A673 (cell line): Measurements from ENCODE around the gene PAAF1. TPM values are rescaled to one million over a fixed set of nuclear protein-coding genes. Genes with fewer than 3 reads are reported as not detected.

Experiments used
- BruUV-seq: library from RNA; stranded (reverse); fragments of 400-500 nt; replicated peaks from 2 replicates; lab custom pipeline; 2021; lab: Mats Ljungman, UMichigan
- CTCF ChIA-PET: fragments of 300-600 bp; sonication (Branson Sonifier 250); formaldehyde crosslinking; loops from one replicate; lab custom pipeline; 2022; ENCODE audit warnings: antibody characterized with exemption; lab: Charles Lee
- POLR2A ChIA-PET: fragments of 300-600 bp; sonication (Branson Sonifier 250); formaldehyde crosslinking; loops from one replicate; lab custom pipeline; 2022; ENCODE audit warnings: antibody characterized with exemption; ENCODE audit not compliant: low non-redundant PET; lab: Charles Lee
- DNase-seq: peaks from one replicate; pipeline ENCODE4 v3.0.0-alpha.2; 2015; ENCODE audit warnings: low spot score
- H3K27ac ChIP-seq: fragments of 200-600 bp; sonication (generic); 2 replicates; pipeline ENCODE4 v1.5.1; 2016; ENCODE audit warnings: mixed run types, low read depth, mild to moderate bottlenecking, mixed read lengths, antibody characterized with exemption, low read length; ENCODE audit not compliant: poor library complexity, severe bottlenecking
- H3K27me3 ChIP-seq: fragments of 200-600 bp; sonication (generic); replicated peaks from 2 replicates; pipeline ENCODE4 v1.6.1; 2017; ENCODE audit warnings: mixed run types, low read depth, mild to moderate bottlenecking, mixed read lengths, antibody characterized with exemption, low read length; ENCODE audit not compliant: insufficient read depth, poor library complexity
- H3K36me3 ChIP-seq: fragments of 200-600 bp; sonication (generic); 2 replicates; pipeline ENCODE4 v1.6.1; 2016; ENCODE audit warnings: mixed run types, mild to moderate bottlenecking, mixed read lengths, antibody characterized with exemption, low read length; ENCODE audit not compliant: insufficient read depth, poor library complexity, severe bottlenecking
- H3K4me1 ChIP-seq: fragments of 200-600 bp; sonication (generic); 2 replicates; pipeline ENCODE4 v1.6.1; 2017; ENCODE audit warnings: mixed run types, mild to moderate bottlenecking, mixed read lengths, antibody characterized with exemption, low read length; ENCODE audit not compliant: insufficient read depth, poor library complexity, severe bottlenecking
- H3K4me3 ChIP-seq: fragments of 200-600 bp; sonication (generic); 2 replicates; pipeline ENCODE4 v1.5.1; 2016; ENCODE audit warnings: low read depth, mixed run types, mild to moderate bottlenecking, mixed read lengths, low read length; ENCODE audit not compliant: poor library complexity, severe bottlenecking
- H3K9me3 ChIP-seq: fragments of 200-600 bp; sonication (generic); 2 replicates; pipeline ENCODE4 v1.6.1; 2016; ENCODE audit warnings: mixed run types, low read depth, mild to moderate bottlenecking, mixed read lengths, antibody characterized with exemption, low read length; ENCODE audit not compliant: poor library complexity, severe bottlenecking
- CTCF ChIP-seq: fragments of 300-800, 200-600 bp; sonication (generic); conservative IDR thresholded peaks from 2 replicates; pipeline ENCODE4 v1.5.1; 2017; ENCODE audit warnings: low read depth, mild to moderate bottlenecking, antibody characterized with exemption, low read length, moderate library complexity, mixed read lengths
- EZH2 ChIP-seq: fragments of 200-600 bp; sonication (generic); IDR thresholded peaks from 2 replicates; pipeline ENCODE4 v1.6.1; 2017; ENCODE audit warnings: borderline replicate concordance, low read depth, mild to moderate bottlenecking, mixed read lengths, antibody characterized with exemption, low read length; ENCODE audit not compliant: poor library complexity, severe bottlenecking
- intact Hi-C: fragments of 100-400 bp; cut with micrococcal nuclease; formaldehyde crosslinking; loops from one replicate; pipeline ENCODE4 v1.10.0; 2022; ENCODE audit not compliant: unreplicated experiment
- total RNA-seq: library from RNA; stranded (reverse); gene quantifications from 2 replicates; pipeline ENCODE4 v1.2.3, GENCODE V29; 2021

PAAF1 gene
- total RNA-seq, 1 experiment from 2014 or later: 20.3 TPM

- POLR2A ChIA-PET: no interaction called here
- no TSS peak for BruUV-seq
- Histone ChIP-seq H3K4me1 (peaks cover 5% of the 10 kb centered on the region), H3K9me3 (no peaks in the 10 kb centered on the region), H3K36me3 (peaks cover 18% of the 10 kb centered on the region), H3K27me3 (no peaks in the 10 kb centered on the region), H3K4me3 (no peak overlapping the region), H3K27ac (no peak overlapping the region)
- CTCF ChIA-PET: interaction anchor here (0.7 kb wide), 1 partner anchor 267 kb away, joined by 5 read pairs; no protein-coding TSS in a partner anchor
- intact Hi-C loops: no loop called here
- DNase-seq: no peak
- TF ChIP-seq CTCF (no peak), EZH2 (no peak)
Measured at GRCh38 chr11:73929388-73929787, 52.6 kb downstream of the PAAF1 start.

GRCh38 chr11:73931039-73931645 lies 54.3 kb downstream of the PAAF1 start:
- no peaks in the 10 kb centered on the region for H3K27me3 ChIP-seq
- H3K4me1 ChIP-seq: peaks cover 5% of the 10 kb centered on the region
- peak; percentile 90 for DNase-seq
- no peaks in the 10 kb centered on the region for H3K9me3 ChIP-seq
- TF ChIP-seq CTCF: peak; percentile 74
- TF ChIP-seq EZH2: no peak
- ChIA-PET POLR2A (no interaction called here), CTCF (interaction anchor here (0.6 to 1.5 kb wide), 6 partner anchors 13 to 580 kb away, joined by 4 to 39 read pairs (median 6); partner anchors contain the start of gene RAB6A)
- H3K36me3 ChIP-seq: peaks cover 18% of the 10 kb centered on the region
- no peak overlapping the region for H3K27ac ChIP-seq
- intact Hi-C loops: loop anchor here (1.0 to 10.0 kb wide), 3 partner anchors 266 to 529 kb away; no protein-coding TSS in a partner anchor
- BruUV-seq: no TSS peak
- no peak overlapping the region for H3K4me3 ChIP-seq

- Histone ChIP-seq H3K4me1 (peaks cover 5% of the 10 kb centered on the region), H3K9me3 (no peaks in the 10 kb centered on the region), H3K36me3 (peaks cover 12% of the 10 kb centered on the region), H3K27ac (no peak overlapping the region), H3K4me3 (no peak overlapping the region), H3K27me3 (no peaks in the 10 kb centered on the region)
- no peak for DNase-seq
- TF ChIP-seq EZH2 (no peak), CTCF (no peak)
- BruUV-seq: no TSS peak
- POLR2A ChIA-PET: no interaction called here
- CTCF ChIA-PET: interaction anchor here (0.6 to 1.5 kb wide), 7 partner anchors 171 to 582 kb away, joined by 3 to 39 read pairs (median 5); partner anchors contain the start of gene RAB6A
- intact Hi-C loops: loop anchor here (1.0 to 10.0 kb wide), 3 partner anchors 267 to 530 kb away; no protein-coding TSS in a partner anchor
Measured at GRCh38 chr11:73931951-73932350, 55.2 kb downstream of the PAAF1 start.
